PC-9 (cell line): ENCODE results near the gene LYSMD4. TPM values are rescaled to one million over a fixed set of nuclear protein-coding genes. Genes with fewer than 3 reads are reported as not detected.

Experiments
- BruUV-seq: library from RNA; stranded (reverse); fragments of 400-500 nt; replicated peaks from 2 replicates; lab custom pipeline; 2021; lab: Mats Ljungman, UMichigan
- CTCF ChIA-PET: fragments of 300-600 bp; sonication (Branson Sonifier 250); formaldehyde crosslinking; loops from one replicate; lab custom pipeline; 2022; ENCODE audit warnings: antibody characterized with exemption; lab: Charles Lee
- POLR2A ChIA-PET: fragments of 300-600 bp; sonication (Branson Sonifier 250); formaldehyde crosslinking; loops from one replicate; lab custom pipeline; 2022; ENCODE audit warnings: antibody characterized with exemption; ENCODE audit not compliant: unreplicated experiment; lab: Charles Lee
- DNase-seq, 2 experiments: peaks; one replicate each; pipeline versions ENCODE4 v3.0.0 to v3.0.0-alpha.2; 2015 to 2022; ENCODE audit warnings: mixed read lengths in 1 of 2
- H2AFZ ChIP-seq: fragments of 200-600 bp; sonication (generic); 2 replicates; pipeline ENCODE4 v1.8.1; 2017; ENCODE audit warnings: antibody characterized with exemption
- H3F3A ChIP-seq: fragments of 200-600 bp; sonication (generic); 2 replicates; pipeline ENCODE4 v1.8.1; 2017; ENCODE audit warnings: antibody characterized with exemption, mild to moderate bottlenecking, low read depth; ENCODE audit not compliant: insufficient read depth
- H3K27ac ChIP-seq: fragments of 200-600 bp; sonication (generic); 2 replicates; pipeline ENCODE4 v1.6.1; 2016; ENCODE audit warnings: mixed run types
- H3K27me3 ChIP-seq: fragments of 200-600 bp; sonication (generic); 2 replicates; pipeline ENCODE4 v1.6.1; 2016; ENCODE audit warnings: low read depth, mixed run types; ENCODE audit not compliant: insufficient read depth
- H3K36me3 ChIP-seq: fragments of 200-600 bp; sonication (generic); 2 replicates; pipeline ENCODE4 v1.6.1; 2016; ENCODE audit warnings: low read depth, mixed run types
- H3K4me1 ChIP-seq: fragments of 200-600 bp; sonication (generic); replicated peaks from 2 replicates; pipeline ENCODE4 v1.6.1; 2016; ENCODE audit warnings: mixed run types; ENCODE audit not compliant: insufficient read depth
- H3K4me2 ChIP-seq: fragments of 200-600 bp; sonication (generic); 2 replicates; pipeline ENCODE4 v1.6.1; 2017; ENCODE audit warnings: mixed run types
- H3K4me3 ChIP-seq: fragments of 200-600 bp; sonication (generic); 2 replicates; pipeline ENCODE4 v1.6.1; 2016; ENCODE audit warnings: mixed run types
- H3K79me2 ChIP-seq: fragments of 200-600 bp; sonication (generic); 2 replicates; pipeline ENCODE4 v1.6.1; 2017; ENCODE audit warnings: low read depth, mixed run types
- H3K9me2 ChIP-seq: fragments of 200-600 bp; sonication (generic); 2 replicates; pipeline ENCODE4 v1.8.1; 2017; ENCODE audit warnings: mild to moderate bottlenecking; ENCODE audit not compliant: insufficient read depth
- H3K9me3 ChIP-seq: fragments of 200-600 bp; sonication (generic); 2 replicates; pipeline ENCODE4 v1.8.1; 2016; ENCODE audit warnings: low read depth; ENCODE audit not compliant: insufficient read depth
- H4K20me1 ChIP-seq: fragments of 200-600 bp; sonication (generic); 2 replicates; pipeline ENCODE4 v1.8.1; 2017; ENCODE audit not compliant: insufficient read depth
- EZH2 ChIP-seq: fragments of 200-600 bp; sonication (generic); IDR thresholded peaks from 2 replicates; pipeline ENCODE4 v1.8.0; 2017; ENCODE audit warnings: antibody characterized with exemption, low read depth
- intact Hi-C: fragments of 100-400 bp; cut with micrococcal nuclease; formaldehyde crosslinking; loops from one replicate; pipeline ENCODE4 v1.10.0; 2022; ENCODE audit not compliant: unreplicated experiment
- total RNA-seq: library from RNA; stranded (reverse); gene quantifications from 2 replicates; pipeline ENCODE4 v1.2.3, GENCODE V29; 2021
- TF ChIP-seq, protein P1 (sequence below): fragments of 200-600 bp; sonication (generic); conservative IDR thresholded peaks from 2 replicates; pipeline ENCODE4 v1.6.1; 2017; ENCODE audit warnings: mixed run types, antibody characterized with exemption, mild to moderate bottlenecking, moderate library complexity

The LYSMD4 gene
- total RNA-seq, 1 experiment from 2014 or later = 5.7 TPM

DNA sequence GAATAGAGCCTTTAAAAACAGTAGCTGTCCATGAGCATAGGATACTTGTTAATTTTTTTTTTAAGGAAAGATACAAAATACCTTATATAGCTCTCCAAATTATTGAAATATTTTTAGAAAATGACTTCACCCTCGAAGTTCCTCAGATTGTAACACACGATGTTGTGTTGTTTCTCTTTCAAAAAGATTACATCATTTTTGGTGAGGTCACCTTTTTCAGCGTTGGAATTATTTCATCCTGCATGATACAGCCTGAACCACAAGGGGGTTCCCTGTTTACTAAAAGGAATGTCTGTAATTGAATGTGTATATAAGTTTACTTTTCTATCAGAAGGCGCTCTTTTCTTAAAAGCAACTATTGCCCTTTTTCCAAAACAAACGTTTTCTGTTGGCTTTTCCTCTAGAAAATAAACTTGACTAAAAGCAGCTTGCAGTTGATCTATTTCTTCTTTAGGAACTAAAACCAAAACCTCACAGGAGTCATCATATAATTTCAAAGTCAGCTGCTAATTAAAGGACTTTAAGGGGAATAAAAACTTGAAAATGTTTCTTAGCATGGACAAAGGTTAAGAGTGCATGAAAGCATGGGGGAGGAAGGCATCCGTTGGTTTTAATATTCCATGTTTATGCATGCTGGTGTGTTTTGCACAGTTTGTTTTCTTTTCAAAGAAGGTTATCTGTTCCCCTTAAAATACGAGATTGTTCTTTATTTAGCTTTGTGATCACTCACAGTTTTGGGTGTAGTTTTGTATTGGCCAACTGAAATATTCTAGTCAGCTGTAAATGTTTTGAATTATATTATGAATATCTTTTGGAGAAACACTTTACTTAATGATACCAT lies 29.4 kb downstream of the LYSMD4 start:
- no peaks in the 10 kb centered on the region for H3K27me3 ChIP-seq
- intact Hi-C loops = loop anchor here (1.0 to 5.0 kb wide), 5 partner anchors 53 to 431 kb away; partner anchors contain the start of gene MEF2A
- no peaks in the 10 kb centered on the region for H3K9me2 ChIP-seq
- H3K36me3 ChIP-seq = no peaks in the 10 kb centered on the region
- no peaks in the 10 kb centered on the region for H4K20me1 ChIP-seq
- ChIA-PET POLR2A (interaction anchor here (0.6 kb wide), 1 partner anchor 217 kb away, joined by 7 read pairs; no protein-coding TSS in a partner anchor), CTCF (interaction anchor here (0.7 to 1.6 kb wide), 13 partner anchors 29 to 604 kb away, joined by 3 to 22 read pairs (median 4); partner anchors contain the start of gene LYSMD4)
- no peaks in the 10 kb centered on the region for H3K9me3 ChIP-seq
- no peaks in the 10 kb centered on the region for H3K79me2 ChIP-seq
- H3F3A ChIP-seq = peaks cover 5% of the 10 kb centered on the region; the same call in 1 of the 2 replicates
- BruUV-seq = no TSS peak
- H3K4me1 ChIP-seq = peaks cover 11% of the 10 kb centered on the region
- H3K4me2 ChIP-seq = peak overlapping the region; percentile 27
- no peak for TF ChIP-seq EZH2
- TF ChIP-seq, protein P1, sequence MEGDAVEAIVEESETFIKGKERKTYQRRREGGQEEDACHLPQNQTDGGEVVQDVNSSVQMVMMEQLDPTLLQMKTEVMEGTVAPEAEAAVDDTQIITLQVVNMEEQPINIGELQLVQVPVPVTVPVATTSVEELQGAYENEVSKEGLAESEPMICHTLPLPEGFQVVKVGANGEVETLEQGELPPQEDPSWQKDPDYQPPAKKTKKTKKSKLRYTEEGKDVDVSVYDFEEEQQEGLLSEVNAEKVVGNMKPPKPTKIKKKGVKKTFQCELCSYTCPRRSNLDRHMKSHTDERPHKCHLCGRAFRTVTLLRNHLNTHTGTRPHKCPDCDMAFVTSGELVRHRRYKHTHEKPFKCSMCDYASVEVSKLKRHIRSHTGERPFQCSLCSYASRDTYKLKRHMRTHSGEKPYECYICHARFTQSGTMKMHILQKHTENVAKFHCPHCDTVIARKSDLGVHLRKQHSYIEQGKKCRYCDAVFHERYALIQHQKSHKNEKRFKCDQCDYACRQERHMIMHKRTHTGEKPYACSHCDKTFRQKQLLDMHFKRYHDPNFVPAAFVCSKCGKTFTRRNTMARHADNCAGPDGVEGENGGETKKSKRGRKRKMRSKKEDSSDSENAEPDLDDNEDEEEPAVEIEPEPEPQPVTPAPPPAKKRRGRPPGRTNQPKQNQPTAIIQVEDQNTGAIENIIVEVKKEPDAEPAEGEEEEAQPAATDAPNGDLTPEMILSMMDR = peak; percentile 58
- DNase-seq = peak in 1 of 2 experiments; percentile 54
- peak overlapping the region; percentile 66 for H3K27ac ChIP-seq
- H3K4me3 ChIP-seq = no peak overlapping the region
- no peak overlapping the region for H2AFZ ChIP-seq

DNA sequence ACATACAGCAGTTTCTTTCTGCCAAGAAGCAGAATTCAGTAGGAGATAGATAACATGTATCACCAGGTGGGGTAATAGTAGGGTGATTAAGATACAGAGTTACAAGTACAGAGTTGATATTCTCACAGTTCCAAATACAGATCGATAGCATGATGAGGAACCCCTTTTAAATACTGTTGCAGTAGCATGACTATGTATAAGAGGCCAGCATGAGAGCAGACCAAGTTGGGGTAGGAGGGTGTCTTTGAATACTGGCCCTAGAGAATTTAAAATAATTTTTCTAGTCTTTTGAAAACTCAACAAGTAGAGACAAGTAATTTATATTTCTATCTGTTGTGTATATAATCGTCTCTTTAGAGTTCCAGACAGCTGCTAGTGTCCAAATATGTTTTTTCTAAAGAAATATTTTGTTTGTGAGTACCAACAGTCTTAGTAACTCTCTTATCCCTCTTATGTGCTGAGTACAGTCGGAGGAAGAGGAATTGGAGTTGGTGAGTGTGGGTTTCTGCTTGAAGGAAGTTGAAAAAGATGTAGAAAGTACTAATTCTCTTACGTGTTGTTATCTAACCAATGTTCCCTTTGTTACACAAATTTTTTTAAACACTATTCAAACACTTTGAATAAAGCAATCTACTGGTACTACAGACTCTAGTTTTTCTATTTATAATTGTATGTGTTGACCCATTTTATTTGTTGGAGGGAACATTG lies 30.2 kb downstream of the LYSMD4 start:
- H3K27me3 ChIP-seq = no peaks in the 10 kb centered on the region
- ChIA-PET POLR2A (interaction anchor here (0.6 kb wide), 1 partner anchor 216 kb away, joined by 7 read pairs; no protein-coding TSS in a partner anchor), CTCF (interaction anchor here (1.0 to 1.6 kb wide), 3 partner anchors 30 to 431 kb away, joined by 3 to 21 read pairs (median 6); partner anchors contain the start of gene LYSMD4)
- peaks cover 11% of the 10 kb centered on the region for H3K4me1 ChIP-seq
- BruUV-seq = no TSS peak
- DNase-seq = no peak
- peak overlapping the region; percentile 66 for H3K27ac ChIP-seq
- H3F3A ChIP-seq = peaks cover 5% of the 10 kb centered on the region; the same call in 1 of the 2 replicates
- no peaks in the 10 kb centered on the region for H4K20me1 ChIP-seq
- H3K9me3 ChIP-seq = no peaks in the 10 kb centered on the region
- intact Hi-C loops = loop anchor here (5.0 kb wide), 1 partner anchor 136 kb away; the partner anchor contains the start of gene MEF2A
- no peak for TF ChIP-seq EZH2
- TF ChIP-seq, protein P1 = no peak
- no peaks in the 10 kb centered on the region for H3K36me3 ChIP-seq
- no peaks in the 10 kb centered on the region for H3K9me2 ChIP-seq
- H3K79me2 ChIP-seq = no peaks in the 10 kb centered on the region
- H3K4me2 ChIP-seq = peak overlapping the region; percentile 27
- no peak overlapping the region for H3K4me3 ChIP-seq
- no peak overlapping the region for H2AFZ ChIP-seq

DNA sequence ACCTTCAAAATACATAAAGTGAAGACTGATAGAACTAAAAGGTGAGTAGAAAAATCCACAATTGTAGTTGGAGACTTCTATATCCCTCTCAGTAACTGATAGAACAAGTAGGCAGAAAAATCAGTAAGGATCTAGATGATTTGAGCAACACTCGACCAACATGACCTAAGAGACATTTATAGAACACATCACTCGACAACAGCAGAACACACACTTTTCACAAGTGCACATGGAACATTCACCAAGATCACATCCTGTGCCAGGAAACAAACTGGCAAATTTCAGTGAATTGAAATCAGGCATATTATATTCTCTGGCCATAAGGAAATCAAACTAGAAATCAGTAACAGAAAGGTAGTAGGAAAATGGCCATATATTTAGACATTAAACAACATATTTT lies 37.1 kb downstream of the LYSMD4 start:
- H3K9me3 ChIP-seq = no peaks in the 10 kb centered on the region
- no peaks in the 10 kb centered on the region for H3K79me2 ChIP-seq
- no peak for DNase-seq
- no peaks in the 10 kb centered on the region for H3K9me2 ChIP-seq
- POLR2A ChIA-PET = no interaction called here
- BruUV-seq = no TSS peak
- no peaks in the 10 kb centered on the region for H3K36me3 ChIP-seq
- no peaks in the 10 kb centered on the region for H3K27me3 ChIP-seq
- CTCF ChIA-PET = no interaction called here
- H3K4me3 ChIP-seq = no peak overlapping the region
- H3K4me1 ChIP-seq = no peaks in the 10 kb centered on the region
- intact Hi-C loops = no loop called here
- H2AFZ ChIP-seq = no peak overlapping the region
- 0 out of 2 replicates have a peak, but pooled peaks cover 4% of the 10 kb centered on the region for H3F3A ChIP-seq
- no peaks in the 10 kb centered on the region for H4K20me1 ChIP-seq
- TF ChIP-seq EZH2 = no peak
- TF ChIP-seq, protein P1 = no peak
- no peak overlapping the region for H3K4me2 ChIP-seq
- H3K27ac ChIP-seq = no peak overlapping the region
